Stimulated activated CD8-positive, alpha-beta memory T cell treated with anti-CD3 and anti-CD28 coated beads, Interleukin-4, amount 100 ng/mL, for 4 hours (primary cell): ENCODE results near the gene PPP1R1B.
A peak's percentile ranks its signal among the peaks of the same experiment; 100 is the strongest.

ENCODE experiments used
- DNase-seq, 2 donors: peaks; one replicate each; pipeline ENCODE4 v3.0.0-alpha.2; 2020; ENCODE audit warnings: low read depth in 2 of 2, low spot score in 1 of 2

The PPP1R1B gene

DNA sequence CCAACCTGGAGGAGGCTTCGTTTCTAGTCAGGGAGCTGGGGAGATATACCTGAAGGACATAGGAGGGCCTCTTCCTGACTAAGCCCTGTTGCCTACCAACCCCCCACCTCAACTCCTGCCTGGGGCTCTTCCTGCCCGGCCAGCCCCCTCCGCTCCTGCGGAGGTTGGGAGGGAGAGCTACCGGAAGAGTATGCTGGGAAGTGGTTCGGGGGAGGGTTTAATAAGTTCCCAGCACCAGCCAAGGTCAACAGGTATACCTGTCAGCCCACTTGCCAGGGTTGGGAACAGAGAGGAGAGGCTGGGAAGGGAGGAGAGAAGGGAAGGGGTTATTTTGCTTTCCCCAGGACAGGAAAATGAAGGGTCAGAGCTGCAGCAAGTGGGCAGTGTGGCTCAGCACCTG lies 4.7 kb downstream of the PPP1R1B start:
- DNase-seq = no peak

DNA sequence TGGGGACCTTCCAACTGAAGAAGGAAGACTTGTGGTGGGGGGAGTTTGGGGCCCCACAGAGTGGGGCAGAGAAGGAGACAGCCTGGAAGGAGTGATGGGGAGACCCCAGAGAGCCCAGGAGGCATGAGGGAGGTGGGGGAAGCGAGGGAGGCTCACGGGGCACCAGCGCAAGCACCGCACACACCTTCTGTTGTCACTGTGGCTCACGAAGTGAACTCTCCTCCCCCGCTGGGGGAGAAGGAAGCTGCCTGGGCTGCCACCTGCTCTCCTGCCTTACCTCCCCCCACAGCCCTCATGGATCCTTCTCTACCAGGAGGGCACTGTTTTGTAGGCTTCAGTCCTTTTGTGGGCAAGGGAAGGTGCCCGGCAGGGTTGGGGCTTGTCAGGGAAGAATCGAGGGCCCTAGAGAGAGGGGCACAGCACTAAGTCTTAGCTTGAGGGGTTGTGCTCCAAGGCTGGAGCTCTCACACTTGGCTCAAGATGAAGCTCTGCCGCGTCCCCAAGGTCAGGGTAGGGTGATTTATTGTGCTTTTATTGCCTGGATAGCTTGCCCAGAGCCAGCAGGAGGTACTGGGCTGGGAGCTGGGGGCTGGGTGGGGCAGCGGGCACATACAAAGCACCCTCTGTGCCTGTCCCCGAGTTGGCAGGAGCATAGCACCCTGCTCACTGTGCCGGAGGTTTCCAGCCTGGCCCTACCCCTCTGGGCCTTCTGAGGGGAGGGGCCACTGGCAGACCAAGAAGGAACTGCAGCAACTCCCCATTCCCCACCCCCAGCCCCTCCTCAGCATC lies 5.6 kb downstream of the PPP1R1B start:
- no peak for DNase-seq

DNA sequence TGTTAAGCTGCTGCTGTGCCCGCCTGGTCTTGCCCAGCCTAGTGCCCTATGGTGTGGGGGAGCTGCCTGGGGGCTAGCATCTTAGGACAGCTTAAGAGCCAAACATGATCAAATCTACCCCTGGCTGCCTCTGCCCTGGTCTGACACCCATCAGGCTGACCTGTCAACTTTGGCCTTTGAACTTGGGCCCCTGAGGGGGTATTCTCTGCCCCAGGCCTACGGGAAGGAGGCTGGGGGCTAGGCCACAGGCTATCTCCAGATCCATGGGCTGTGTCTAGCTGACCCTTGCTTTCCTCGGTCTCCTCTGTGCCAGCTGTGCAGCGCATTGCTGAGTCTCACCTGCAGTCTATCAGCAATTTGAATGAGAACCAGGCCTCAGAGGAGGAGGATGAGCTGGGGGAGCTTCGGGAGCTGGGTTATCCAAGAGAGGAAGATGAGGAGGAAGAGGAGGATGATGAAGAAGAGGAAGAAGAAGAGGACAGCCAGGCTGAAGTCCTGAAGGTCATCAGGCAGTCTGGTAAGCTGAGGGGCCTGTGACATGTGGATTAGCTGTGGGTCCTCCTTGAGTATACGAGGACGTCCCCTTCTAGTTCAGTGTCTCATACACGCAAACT lies 6.9 kb downstream of the PPP1R1B start:
- no peak for DNase-seq

DNA sequence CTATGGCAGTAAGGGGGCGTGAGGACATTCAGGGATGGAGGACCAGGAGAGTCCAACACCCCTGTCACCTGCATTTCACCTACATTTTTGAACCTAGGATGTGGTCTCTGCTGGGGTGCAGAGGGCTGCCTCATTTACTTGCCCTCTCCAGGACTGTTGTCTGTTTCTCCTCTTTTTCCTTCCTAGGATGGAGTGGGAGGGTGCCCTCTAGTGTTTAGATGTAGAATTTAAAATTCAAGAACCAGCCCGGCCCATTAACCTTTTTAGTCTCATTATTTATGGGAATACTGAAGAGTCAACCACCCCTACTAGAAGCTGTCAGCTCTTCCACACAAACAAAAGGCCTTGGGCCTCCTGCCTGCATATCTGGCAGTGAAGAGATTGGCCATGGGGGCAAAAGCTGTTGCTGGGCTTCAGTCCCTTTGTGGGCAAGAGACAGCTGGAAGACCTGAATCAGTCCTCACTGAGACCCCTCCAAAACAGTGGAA lies 7.7 kb downstream of the PPP1R1B start:
- DNase-seq = no peak

DNA sequence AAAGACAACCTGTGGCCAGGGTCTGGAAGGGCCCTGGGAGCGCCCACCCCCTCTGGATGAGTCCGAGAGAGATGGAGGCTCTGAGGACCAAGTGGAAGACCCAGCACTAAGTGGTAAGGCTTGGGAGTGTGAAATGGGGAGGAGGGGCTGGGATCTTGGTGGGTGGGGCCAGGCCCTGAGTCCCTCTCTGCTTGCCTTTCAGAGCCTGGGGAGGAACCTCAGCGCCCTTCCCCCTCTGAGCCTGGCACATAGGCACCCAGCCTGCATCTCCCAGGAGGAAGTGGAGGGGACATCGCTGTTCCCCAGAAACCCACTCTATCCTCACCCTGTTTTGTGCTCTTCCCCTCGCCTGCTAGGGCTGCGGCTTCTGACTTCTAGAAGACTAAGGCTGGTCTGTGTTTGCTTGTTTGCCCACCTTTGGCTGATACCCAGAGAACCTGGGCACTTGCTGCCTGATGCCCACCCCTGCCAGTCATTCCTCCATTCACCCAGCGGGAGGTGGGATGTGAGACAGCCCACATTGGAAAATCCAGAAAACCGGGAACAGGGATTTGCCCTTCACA lies 8.9 kb downstream of the PPP1R1B start:
- no peak for DNase-seq

DNA sequence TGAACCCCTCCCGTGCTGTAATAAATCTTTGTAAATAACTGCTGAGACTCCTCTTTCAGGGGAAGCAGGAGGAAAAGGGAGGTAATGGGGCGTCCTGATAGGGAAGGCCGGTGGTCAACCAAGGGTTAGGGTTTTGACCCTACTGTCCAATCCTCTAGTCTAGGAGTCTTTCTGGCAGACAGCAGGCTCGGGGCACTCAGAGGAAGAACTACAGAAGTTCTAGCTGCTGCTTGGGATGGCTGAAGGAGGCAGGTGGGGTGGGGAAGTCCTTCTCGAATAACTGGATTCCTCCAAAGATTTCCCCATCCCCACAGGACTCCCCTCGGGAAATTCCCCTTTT lies 9.8 kb downstream of the PPP1R1B start:
- no peak for DNase-seq

DNA sequence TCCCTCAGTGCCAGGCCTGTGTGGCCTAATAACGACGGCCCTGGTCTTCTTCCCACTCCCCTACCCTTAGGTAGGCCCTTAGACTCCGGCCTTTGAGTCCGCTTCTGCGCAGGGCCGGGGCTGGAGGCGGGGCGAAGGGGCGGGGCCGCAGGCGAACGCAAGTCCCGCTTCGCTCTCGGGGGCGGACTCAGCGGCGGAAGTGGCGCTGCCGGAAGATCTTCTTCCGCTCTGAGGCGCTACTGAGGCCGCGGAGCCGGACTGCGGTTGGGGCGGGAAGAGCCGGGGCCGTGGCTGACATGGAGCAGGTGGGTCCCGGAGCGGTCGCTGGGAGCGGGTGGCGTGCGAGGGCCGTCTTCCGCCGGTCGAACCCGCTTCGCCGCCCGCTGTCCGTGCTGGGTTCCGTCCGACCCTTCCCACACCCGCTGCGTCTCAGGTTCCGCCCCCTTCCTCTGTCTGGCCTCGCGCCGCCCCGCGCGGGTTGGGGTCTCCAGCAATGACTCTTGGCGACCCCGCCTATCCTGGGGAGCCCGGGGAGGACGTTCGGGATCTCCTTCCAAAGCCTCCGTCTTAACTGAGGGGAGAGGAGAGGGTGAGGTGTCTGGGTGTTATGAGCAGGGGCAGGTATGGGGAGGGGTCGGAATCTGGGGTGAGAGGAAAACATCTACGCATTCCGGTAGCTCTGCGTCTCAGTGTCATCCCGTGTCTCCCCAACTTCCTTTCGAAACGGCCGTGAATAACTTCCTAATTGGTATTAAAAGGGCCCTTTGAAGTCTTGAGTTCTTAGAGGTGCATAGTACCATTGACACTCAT lies 10.4 kb downstream of the PPP1R1B start, which contains the start of gene STARD3:
Gene STARD3 (plus strand): TSS at position 218 of the 810 bp plus-strand sequence. CDS start 16,388 bp downstream, outside the sequence.
- peak; percentile 74 to 79 for DNase-seq

DNA sequence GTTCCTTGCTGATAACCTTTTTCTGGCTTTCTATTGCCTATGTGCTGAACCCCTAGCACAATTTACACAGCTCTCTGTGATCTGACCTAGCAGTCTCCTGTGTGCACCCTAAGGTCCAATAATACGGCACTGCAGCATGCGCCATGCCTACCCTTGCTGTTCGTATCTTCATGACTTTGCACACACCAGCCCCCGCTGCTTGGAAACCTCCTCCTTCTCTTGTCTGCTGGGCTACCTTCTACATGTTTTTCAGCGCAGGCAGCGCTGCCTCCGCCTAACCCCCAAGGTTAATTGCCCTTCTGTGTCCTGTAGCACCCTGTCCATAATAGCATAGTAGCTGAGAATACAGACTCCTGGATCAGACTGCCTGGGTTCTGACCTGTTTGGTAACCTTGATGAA lies 11.6 kb downstream of the PPP1R1B start:
- no peak for DNase-seq

DNA sequence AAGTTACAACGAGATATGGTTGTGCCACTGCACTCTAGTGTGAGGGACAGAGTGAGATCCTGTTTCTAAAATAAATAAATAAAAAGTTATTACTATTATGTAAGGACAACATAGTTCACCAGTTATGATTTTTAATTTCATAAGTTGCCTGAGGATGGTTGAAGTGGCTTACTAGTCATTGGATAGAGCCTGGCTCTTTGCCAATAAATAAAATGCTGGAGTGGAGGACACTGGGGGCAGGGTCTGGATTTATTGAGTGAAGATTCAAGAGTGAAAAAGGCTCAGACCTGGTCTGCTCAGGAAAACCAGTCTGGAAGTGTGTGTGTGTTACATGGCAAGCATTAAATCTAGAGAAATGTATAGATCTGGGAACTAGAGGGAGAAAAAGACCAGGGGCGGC lies 12.3 kb downstream of the PPP1R1B start:
- DNase-seq = no peak

DNA sequence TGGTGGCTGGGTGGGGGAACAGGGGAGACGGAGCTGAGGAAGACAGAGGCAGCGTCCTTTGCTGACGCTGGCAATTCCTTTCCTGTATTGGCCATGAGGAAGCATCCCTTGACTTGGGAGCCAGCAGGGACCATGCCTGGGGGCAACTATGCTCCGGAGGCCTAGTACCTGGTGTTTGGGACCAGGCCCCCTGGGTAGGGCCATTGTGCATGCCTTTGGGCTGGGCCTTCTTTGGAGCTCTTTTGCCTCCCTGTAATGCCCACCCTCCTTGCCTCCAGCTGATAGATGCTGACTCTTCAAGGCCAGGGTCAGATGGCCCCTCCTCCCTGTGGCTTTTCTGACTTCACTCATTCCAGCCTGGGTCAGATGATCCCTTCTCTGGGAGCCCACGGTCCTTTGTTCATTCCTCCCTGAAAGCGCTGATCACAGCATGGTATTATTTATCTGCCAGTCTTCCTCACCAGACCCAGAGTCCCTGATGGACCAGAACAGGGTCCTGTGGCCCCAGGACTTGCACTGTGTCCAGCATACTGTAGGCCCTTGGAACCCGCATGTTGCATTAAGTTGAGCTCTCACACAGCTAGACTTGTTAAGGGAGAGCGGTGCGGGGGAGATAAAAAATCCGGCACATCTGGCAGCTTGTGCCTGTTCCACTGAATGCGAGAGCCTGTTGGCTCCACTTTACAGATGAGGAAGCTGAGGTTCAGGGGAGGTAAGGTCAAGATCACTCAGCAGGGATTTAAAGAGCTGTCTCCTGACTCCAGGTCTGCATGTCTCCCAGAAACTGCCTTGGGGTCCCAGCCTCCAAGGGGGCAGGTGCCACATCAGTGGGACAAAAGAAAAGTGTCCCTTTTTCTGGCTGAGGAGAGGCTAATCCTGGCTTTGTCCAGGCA lies 13.1 kb downstream of the PPP1R1B start:
- no peak for DNase-seq

DNA sequence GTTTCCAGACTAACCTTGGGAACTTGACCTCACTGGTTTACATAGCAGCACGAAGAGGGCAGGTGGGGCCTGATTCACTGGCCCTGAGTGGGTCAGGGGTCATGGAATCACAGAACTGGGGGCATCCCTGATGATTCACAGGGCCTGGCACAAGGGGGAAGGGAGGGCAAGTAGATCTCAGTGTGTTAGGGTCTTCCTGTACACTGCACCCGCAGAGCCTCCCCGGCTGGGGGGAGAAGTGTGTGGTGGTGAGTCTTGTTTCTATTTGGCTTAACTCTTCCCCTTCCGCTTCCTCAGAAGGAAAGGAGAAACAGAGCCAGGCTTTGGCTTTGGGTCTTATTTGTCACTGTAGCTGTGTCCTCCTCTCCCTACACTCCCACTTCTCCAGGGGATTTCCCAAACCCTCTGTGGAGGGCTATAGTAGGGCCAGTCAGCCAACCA lies 13.9 kb downstream of the PPP1R1B start:
- DNase-seq = no peak

DNA sequence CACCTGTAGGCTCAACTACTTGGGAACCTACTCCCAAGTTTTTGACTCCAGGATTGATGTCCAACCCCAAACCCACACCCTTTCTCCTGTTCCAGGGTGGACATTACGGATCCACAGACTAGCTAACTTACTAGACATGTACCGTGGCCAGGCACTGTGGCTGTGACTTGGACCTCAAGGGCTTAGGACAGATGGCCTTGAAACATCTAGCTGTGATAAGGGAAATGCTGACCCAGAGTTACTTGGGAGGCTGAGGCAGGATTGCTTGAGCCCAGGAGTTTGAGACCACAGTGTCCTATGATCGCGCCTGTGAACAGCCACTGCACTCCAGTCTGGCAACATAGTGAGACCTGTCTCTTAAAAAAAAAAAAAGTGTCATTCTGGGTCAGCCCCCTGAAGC lies 14.3 kb downstream of the PPP1R1B start:
- DNase-seq = no peak

DNA sequence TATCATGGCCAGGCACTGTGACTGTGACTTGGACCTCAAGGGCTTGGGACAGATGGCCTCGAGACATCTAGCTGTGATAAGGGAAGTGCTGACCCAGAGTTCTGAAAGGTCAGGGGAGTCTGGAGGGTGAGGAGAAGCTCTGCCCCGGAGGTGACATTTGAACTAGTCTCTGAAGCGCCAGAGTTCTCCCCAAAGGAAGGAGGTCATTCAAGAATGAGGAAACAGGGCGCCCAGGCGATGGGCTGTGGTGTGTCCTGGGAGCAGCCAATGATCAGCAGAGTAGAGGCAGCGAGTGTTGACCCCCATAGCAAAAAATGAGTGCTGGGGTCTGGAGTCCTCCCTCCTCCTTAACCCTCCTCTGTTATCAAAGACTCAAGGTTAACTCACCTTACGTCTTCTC lies 15.1 kb downstream of the PPP1R1B start:
- no peak for DNase-seq

DNA sequence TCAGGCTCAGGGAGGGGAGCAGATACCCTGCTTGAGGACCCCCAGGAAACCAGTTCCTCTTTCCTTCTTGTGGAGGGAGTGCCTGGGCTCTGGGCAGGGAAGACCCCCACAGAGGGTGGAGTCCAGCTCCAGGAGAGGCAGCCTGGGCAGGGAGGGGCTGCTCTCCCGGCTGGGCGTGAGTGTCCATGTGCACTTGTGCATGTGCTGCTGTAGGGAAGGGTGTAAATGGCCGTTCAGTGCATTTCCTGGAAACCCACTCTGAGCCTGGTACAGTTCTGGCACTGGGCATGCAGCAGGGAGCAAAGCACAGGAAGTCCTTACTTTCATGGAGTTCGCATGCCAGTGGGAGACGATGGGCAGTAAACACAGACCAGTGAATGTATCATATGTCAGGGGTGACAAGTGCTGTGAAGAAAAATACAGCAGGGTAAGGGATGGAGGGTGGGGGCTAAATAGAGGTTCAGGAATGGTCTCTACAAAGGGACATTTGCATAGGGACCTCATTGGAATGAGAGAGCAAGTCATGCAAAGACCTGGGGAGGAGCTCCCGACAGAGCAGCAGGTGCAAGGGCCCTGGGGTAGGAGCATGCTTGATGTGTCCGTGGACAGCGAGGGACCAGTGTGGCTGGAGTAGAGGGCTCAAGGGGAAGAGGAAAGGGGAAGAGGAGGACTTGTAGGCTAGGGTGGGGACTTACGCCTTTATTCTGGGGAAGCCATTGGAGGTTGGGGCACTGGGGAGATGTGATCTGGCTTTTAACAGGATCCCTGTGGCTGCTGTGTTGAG lies 15.7 kb downstream of the PPP1R1B start:
- no peak for DNase-seq

DNA sequence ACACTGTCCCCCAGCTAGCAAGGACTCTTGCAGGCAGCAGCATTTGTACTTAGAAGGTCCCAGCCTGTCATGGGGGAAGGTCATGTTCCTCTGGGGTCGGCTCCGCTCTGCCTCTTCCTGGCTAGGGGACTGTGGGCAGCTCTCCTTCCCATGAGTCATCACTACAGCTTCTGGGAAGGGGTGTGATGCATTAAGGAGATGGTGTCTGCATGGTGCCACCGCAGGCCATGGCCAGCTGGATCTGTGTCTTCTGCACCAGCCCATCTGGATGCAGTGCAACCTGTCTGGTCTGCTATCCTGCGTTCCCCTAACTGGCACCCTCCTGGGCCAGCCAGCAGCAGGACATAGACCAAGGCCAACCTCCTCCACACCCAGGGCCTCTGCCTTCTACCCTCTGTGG lies 16.5 kb downstream of the PPP1R1B start:
- no peak for DNase-seq

DNA sequence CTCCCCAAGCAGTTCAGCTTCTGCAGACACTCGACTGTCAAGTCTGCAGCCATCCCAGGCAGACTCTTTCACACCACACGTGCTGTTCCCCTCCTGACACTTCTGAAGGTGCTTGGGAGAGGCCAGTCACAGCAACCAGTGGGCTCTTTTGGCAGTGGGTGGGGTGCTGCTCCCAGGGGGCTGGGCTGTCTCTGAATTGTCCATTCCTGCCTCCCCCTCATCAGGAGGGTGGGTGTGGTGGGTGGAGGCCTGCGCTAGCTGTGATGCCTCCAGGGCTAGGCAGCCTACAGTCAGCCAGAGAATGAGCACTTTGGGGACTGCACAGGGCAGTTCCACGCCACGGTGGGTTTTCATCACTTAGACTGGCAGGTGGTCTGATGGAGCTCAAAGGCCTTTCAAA lies 20.5 kb downstream of the PPP1R1B start:
- DNase-seq = no peak

DNA sequence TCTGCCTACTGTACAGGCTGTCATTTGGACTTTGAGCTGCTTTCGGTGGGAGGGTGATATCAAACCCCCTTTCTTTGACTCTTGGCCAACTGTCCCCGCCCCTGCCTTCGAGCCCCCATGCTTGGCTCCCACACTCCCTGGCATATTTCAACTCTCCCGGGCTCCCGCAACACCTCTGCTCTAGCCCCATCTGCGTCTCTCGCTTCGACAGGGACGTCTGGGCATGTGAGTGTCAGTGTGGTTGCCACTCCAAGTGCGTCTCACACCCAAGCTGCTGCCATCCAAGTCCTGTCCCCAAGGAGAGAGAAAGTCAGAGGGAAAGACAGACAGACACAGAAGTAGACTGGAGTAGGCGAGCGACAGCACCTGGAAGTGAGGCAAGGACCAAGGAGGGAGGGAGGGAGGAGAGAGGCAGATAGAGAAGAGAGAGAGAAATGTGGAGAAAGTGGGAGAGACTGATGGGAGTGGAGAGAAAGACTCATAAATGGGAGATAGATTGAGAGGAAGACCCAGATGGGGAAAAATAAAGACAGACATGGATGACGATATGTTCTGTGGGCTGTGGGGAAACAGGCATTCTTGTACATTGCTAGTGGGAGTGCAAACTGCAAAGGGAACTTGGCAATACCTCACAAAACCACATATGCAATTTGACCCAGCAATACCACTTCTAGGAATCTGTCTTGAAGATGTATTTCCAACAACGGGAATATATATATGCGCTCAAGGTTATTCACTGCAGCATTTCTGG lies 22.0 kb downstream of the PPP1R1B start:
- no peak for DNase-seq

DNA sequence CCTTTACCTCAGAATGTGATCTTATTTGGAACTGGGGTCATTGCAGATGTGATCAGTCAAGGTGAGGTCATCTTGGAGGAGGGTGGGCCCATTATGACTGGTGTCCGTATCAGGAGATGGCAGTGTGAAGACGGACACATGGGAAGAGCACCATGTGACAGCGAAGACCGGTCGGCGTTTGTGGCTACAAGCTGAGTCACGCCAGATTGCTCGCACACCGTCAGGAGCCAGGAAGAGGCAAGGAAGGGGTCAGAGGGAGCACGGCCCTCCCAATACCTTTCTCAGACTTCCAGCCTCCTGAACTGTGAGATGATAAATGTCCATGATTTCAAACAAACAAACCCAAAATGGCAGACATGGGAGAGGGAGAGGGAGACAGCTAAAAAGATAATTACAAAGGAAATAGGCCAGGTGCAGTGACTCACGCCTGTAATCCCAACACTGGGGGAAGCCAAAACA lies 23.4 kb downstream of the PPP1R1B start:
- no peak for DNase-seq
